H1 (cell line): ENCODE results near the gene VWCE. TPM values are rescaled to one million over a fixed set of nuclear protein-coding genes. Genes with fewer than 3 reads are reported as not detected.

Experiments
- CTCF ChIA-PET: fragments of 300-600 bp; sonication (Branson Sonifier 250); formaldehyde crosslinking; loops from one replicate; lab custom pipeline; 2021; ENCODE audit not compliant: partially characterized antibody; lab: Charles Lee
- POLR2A ChIA-PET: fragments of 300-600 bp; sonication (Branson Sonifier 250); formaldehyde crosslinking; loops from one replicate; lab custom pipeline; 2021; ENCODE audit warnings: inconsistent platforms; ENCODE audit not compliant: partially characterized antibody; lab: Charles Lee
- DNase-seq, 2 experiments: peaks; one replicate each; pipeline versions ENCODE4 v3.0.0 to v3.0.0-alpha.2; 2010 to 2022; ENCODE audit warnings: low spot score in 2 of 2, low read depth in 1 of 2, mixed read lengths in 1 of 2
- FAIRE-seq: peaks from 2 replicates; lab custom pipeline; 2011; peaks lifted over from hg19 to GRCh38; lab: Jason Lieb, UNC
- H2AFZ ChIP-seq: 2 replicates; pipeline ENCODE4 v1.8.1; 2012; ENCODE audit warnings: low read length, inconsistent platforms
- H2AK5ac ChIP-seq: 2 replicates; pipeline ENCODE4 v1.6.1; 2013; ENCODE audit warnings: low read depth, low read length
- H2BK120ac ChIP-seq: replicated peaks from 2 replicates; pipeline ENCODE3; 2013; ENCODE audit warnings: low read depth, low read length, inconsistent platforms
- H2BK12ac ChIP-seq: 2 replicates; pipeline ENCODE4 v1.6.1; 2013; ENCODE audit warnings: low read depth, low read length
- H2BK15ac ChIP-seq: 2 replicates; pipeline ENCODE4 v1.6.1; 2013; ENCODE audit warnings: low read length
- H2BK20ac ChIP-seq: 2 replicates; pipeline ENCODE4 v1.6.1; 2013; ENCODE audit warnings: low read length
- H2BK5ac ChIP-seq: 2 replicates; pipeline ENCODE4 v1.6.1; 2013; ENCODE audit warnings: low read depth, low read length
- H3K14ac ChIP-seq: 2 replicates; pipeline ENCODE4 v1.6.1; 2013; ENCODE audit warnings: inconsistent platforms; ENCODE audit not compliant: insufficient read length
- H3K18ac ChIP-seq: 2 replicates; pipeline ENCODE4 v1.6.1; 2013; ENCODE audit warnings: low read length; ENCODE audit errors: extremely low read depth
- H3K23ac ChIP-seq: 2 replicates; pipeline ENCODE4 v1.6.1; 2013; ENCODE audit warnings: inconsistent platforms; ENCODE audit not compliant: insufficient read length
- H3K23me2 ChIP-seq: 2 replicates; pipeline ENCODE4 v1.6.1; 2013; ENCODE audit warnings: low read depth, low read length
- H3K27ac ChIP-seq: 2 replicates; pipeline ENCODE4 v1.6.1; 2011; ENCODE audit warnings: low read depth, low read length, inconsistent platforms
- H3K27me3 ChIP-seq, 4 experiments: replicated peaks in 1 of 4; 1 replicate in 1 of 4; 2 replicates in 3 of 4; pipeline versions ENCODE4 v1.6.1 to v1.8.1; 2011 to 2013; ENCODE audit warnings: low read length in 3 of 4, mild to moderate bottlenecking in 3 of 4, inconsistent platforms in 2 of 4, mixed read lengths in 2 of 4, moderate library complexity in 1 of 4; ENCODE audit not compliant: control insufficient read depth in 3 of 4, insufficient read depth in 3 of 4; ENCODE audit errors: extremely low read depth in 1 of 4
- H3K36me3 ChIP-seq, 4 experiments: 2 replicates each; pipeline versions ENCODE4 v1.6.1 to v1.8.1; 2011 to 2013; ENCODE audit warnings: mild to moderate bottlenecking in 4 of 4, low read length in 3 of 4, moderate library complexity in 2 of 4, control low read depth in 1 of 4, inconsistent platforms in 1 of 4; ENCODE audit not compliant: insufficient read depth in 4 of 4, control insufficient read depth in 2 of 4
- H3K4ac ChIP-seq: replicated peaks from 2 replicates; pipeline ENCODE3; 2013; ENCODE audit warnings: low read length, low read depth, mixed read lengths, inconsistent platforms; ENCODE audit not compliant: insufficient read length
- H3K4me1 ChIP-seq, 4 experiments: replicated peaks in 1 of 4; 1 replicate in 1 of 4; 2 replicates in 3 of 4; pipeline versions ENCODE4 v1.6.1 to v1.8.1; 2011 to 2013; ENCODE audit warnings: low read length in 3 of 4, inconsistent platforms in 2 of 4, mixed read lengths in 1 of 4; ENCODE audit not compliant: insufficient read depth in 4 of 4, control insufficient read depth in 3 of 4
- H3K4me2 ChIP-seq, 2 experiments: 2 replicates each; pipeline versions ENCODE4 v1.6.1 to v1.8.1; 2011 to 2013; ENCODE audit warnings: low read depth in 2 of 2, low read length in 2 of 2, control low read depth in 1 of 2, inconsistent platforms in 1 of 2, mild to moderate bottlenecking in 1 of 2; ENCODE audit not compliant: insufficient read depth in 1 of 2
- H3K4me3 ChIP-seq, 4 experiments: fragments of 200-600, 300-600 bp in 1 of 4; sonication (generic), shearing (Covaris generic), sonication (Bioruptor Twin) in 1 of 4; 2 replicates each; pipeline versions ENCODE4 v1.5.1 to v1.8.1; 2011 to 2016; ENCODE audit warnings: low read length in 4 of 4, low read depth in 3 of 4, control low read depth in 2 of 4, inconsistent platforms in 2 of 4, mild to moderate bottlenecking in 2 of 4, mixed read lengths in 1 of 4, moderate library complexity in 1 of 4; ENCODE audit not compliant: insufficient read depth in 2 of 4; ENCODE audit errors: extremely low read depth in 1 of 4
- H3K56ac ChIP-seq: replicated peaks from 2 replicates; pipeline ENCODE3; 2013; ENCODE audit warnings: low read depth, mild to moderate bottlenecking, mixed read lengths, low read length, inconsistent platforms; ENCODE audit not compliant: insufficient read length
- H3K79me1 ChIP-seq: 2 replicates; pipeline ENCODE4 v1.6.1; 2013; ENCODE audit warnings: low read depth, low read length, control low read depth
- H3K79me2 ChIP-seq, 2 experiments: 2 replicates each; pipeline versions ENCODE4 v1.6.1 to v1.8.1; 2012 to 2013; ENCODE audit warnings: low read length in 2 of 2, mild to moderate bottlenecking in 2 of 2, inconsistent platforms in 1 of 2; ENCODE audit not compliant: insufficient read depth in 2 of 2, control insufficient read depth in 1 of 2
- H3K9ac ChIP-seq, 4 experiments: replicated peaks in 1 of 4; 1 replicate in 1 of 4; 2 replicates in 3 of 4; pipeline versions ENCODE4 v1.6.1 to v1.8.1; 2011 to 2013; ENCODE audit warnings: low read depth in 3 of 4, low read length in 3 of 4, control low read depth in 2 of 4, mild to moderate bottlenecking in 2 of 4, moderate library complexity in 2 of 4, inconsistent platforms in 1 of 4; ENCODE audit errors: extremely low read depth in 1 of 4
- H3K9me3 ChIP-seq, 2 experiments: 2 replicates each; pipeline versions ENCODE4 v1.6.1 to v1.8.1; 2012 to 2013; ENCODE audit warnings: mild to moderate bottlenecking in 2 of 2, moderate library complexity in 2 of 2, control low read depth in 1 of 2, inconsistent platforms in 1 of 2, low read depth in 1 of 2, low read length in 1 of 2, mixed read lengths in 1 of 2; ENCODE audit not compliant: insufficient read depth in 2 of 2
- H4K20me1 ChIP-seq, 2 experiments: replicated peaks in 1 of 2; 2 replicates each; pipeline versions ENCODE3 to v1.8.1; 2011 to 2013; ENCODE audit warnings: inconsistent platforms in 2 of 2, low read length in 2 of 2, mild to moderate bottlenecking in 1 of 2; ENCODE audit not compliant: insufficient read depth in 2 of 2, control insufficient read depth in 1 of 2
- H4K5ac ChIP-seq: 2 replicates; pipeline ENCODE4 v1.6.1; 2013; ENCODE audit warnings: low read length, low read depth, mixed read lengths, inconsistent platforms; ENCODE audit not compliant: insufficient read length
- H4K8ac ChIP-seq: 2 replicates; pipeline ENCODE4 v1.8.0; 2013; ENCODE audit warnings: mild to moderate bottlenecking, moderate library complexity, low read length, inconsistent platforms; ENCODE audit not compliant: insufficient read depth; ENCODE audit errors: extremely low read depth
- H4K91ac ChIP-seq: replicated peaks from 2 replicates; pipeline ENCODE3; 2013; ENCODE audit warnings: low read length, mixed read lengths, inconsistent platforms; ENCODE audit not compliant: insufficient read length
- CBX8 ChIP-seq: fragments of 300-800, 300-1000 bp; sonication (generic); IDR thresholded peaks from 2 replicates; pipeline ENCODE4 v1.7.1; 2016; ENCODE audit warnings: low read depth, low read length, borderline replicate concordance
- POLR2A ChIP-seq, 2 experiments: IDR thresholded peaks; 1 replicate in 1 of 2; 2 replicates in 1 of 2; pipeline ENCODE4 v1.6.1; 2011; ENCODE audit warnings: low read depth in 2 of 2, low read length in 2 of 2, mild to moderate bottlenecking in 2 of 2; ENCODE audit errors: control extremely low read depth in 1 of 2
- POLR2AphosphoS5 ChIP-seq: IDR thresholded peaks from 2 replicates; pipeline ENCODE4 v1.6.1; 2011; ENCODE audit warnings: low read depth, low read length
- SRF ChIP-seq: IDR thresholded peaks from 2 replicates; pipeline ENCODE4 v1.6.1; 2011; ENCODE audit warnings: mild to moderate bottlenecking, low read depth, low read length, moderate library complexity
- WGBS, 2 experiments: shearing (Covaris generic) in 1 of 2; methylation state at CpG; one replicate each; pipeline versions ENCODE4 v1.1.6 to v1.1.7; 2013 to 2015; ENCODE audit warnings: low lambda C conversion rate in 2 of 2, mixed read lengths in 2 of 2, inconsistent platforms in 1 of 2, low coverage in 1 of 2, missing lambda C conversion rate in 1 of 2; ENCODE audit not compliant: insufficient replicate concordance in 2 of 2, insufficient coverage in 1 of 2, insufficient read length in 1 of 2; ENCODE audit errors: extremely low coverage in 1 of 2, missing lambda C conversion rate in 1 of 2; 5-methylcytosine and 5-hydroxymethylcytosine counted together
- polyA plus RNA-seq, 7 experiments: library from polyadenylated mRNA; depleted of rRNA in 3 of 7; stranded (reverse) in 5 of 7; unstranded in 2 of 7; fragments of >200 nt in 5 of 7; fragments of 200-250 nt in 2 of 7; gene quantifications; 1 replicate in 5 of 7; 2 replicates in 1 of 7; 4 replicates in 1 of 7; pipeline versions ENCODE4 v1.2.1 to v1.2.3, GENCODE V29; 2011 to 2013; ENCODE audit warnings: missing spikeins in 2 of 7, mixed read lengths in 2 of 7
- total RNA-seq: library from RNA; stranded (reverse); fragmentation: NEBNext Ultra II Directional; extraction: Animal tissue kit (Norgen Biotek cat#: 25700); gene quantifications from 2 replicates; pipeline ENCODE4 v1.2.1, GENCODE V29; 2021

VWCE gene
- total and polyA plus RNA-seq, 2 of the 8 experiments (the other 6 are each of a cell fraction or from before 2014, with no cell fraction given) = 9.5 to 12.3 TPM

DNA sequence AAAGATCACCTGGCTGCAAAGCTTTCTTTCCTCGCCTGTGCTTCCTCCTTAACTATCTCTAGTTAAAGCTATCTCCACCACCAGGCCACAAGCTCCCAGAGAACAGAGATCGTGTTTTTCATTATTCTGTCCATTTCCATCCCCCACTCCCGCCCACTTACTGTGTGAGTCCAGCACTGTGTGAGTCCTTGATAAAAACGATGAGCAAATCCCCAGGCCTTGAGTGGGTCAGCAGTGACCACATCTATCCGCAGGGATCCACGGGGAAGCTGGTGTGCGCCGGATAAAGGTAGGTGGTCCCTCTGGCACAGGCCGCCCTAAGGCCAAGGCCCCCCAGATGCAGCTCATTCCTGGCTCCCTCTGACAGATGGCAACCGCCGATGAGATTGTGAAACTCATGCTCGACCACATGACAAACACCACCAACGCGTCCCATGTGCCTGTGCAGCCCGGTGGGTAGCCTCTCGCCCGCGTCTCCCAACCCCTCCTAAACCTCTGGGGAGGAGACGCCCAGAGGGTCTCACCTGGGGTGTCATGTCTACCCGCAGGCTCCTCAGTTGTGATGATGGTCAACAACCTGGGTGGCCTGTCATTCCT, 47.2 kb upstream of the VWCE start:
- Histone ChIP-seq H3K23ac (no peak overlapping the region), H4K91ac (no peak overlapping the region), H3K4ac (no peak overlapping the region), H4K8ac (no peak overlapping the region; the same call in 1 of the 2 replicates), H3K14ac (no peak overlapping the region), H3K27me3 (no peaks in the 10 kb centered on the region), H3K79me1 (no peaks in the 10 kb centered on the region), H4K5ac (no peak overlapping the region), H2BK20ac (no peak overlapping the region), H3K18ac (no peak overlapping the region), H3K79me2 (no peaks in the 10 kb centered on the region), H2AFZ (no peak overlapping the region), H3K4me2 (no peak overlapping the region), H2BK120ac (no peak overlapping the region), H3K23me2 (no peaks in the 10 kb centered on the region), H2AK5ac (no peak overlapping the region), H3K4me1 (no peaks in the 10 kb centered on the region), H3K27ac (no peak overlapping the region), H2BK12ac (no peak overlapping the region), H3K56ac (no peak overlapping the region), H3K4me3 (no peak overlapping the region), H2BK15ac (no peak overlapping the region), H3K36me3 (peaks cover 0 to 13% (median 4%) of the 10 kb centered on the region in 4 experiments; a peak in 4 of 8 replicates), H3K9ac (no peak overlapping the region), H3K9me3 (no peaks in the 10 kb centered on the region), H2BK5ac (no peak overlapping the region), H4K20me1 (no peaks in the 10 kb centered on the region)
- CTCF ChIA-PET = interaction anchor here (1.6 to 10.1 kb wide), 2 partner anchors 20 to 43 kb away, joined by 11 to 255 read pairs; partner anchors contain the start of genes CYB561A3 and TMEM138
- no peak for FAIRE-seq
- POLR2A ChIA-PET = interaction anchor here (0.7 to 39.7 kb wide), 5 partner anchors 9 to 111 kb away, joined by 3 to 1106 read pairs (median 3); partner anchors contain the start of genes CYB561A3, TKFC and TMEM138
- no peak for DNase-seq
- TF ChIP-seq POLR2A (IDR thresholded peaks at IDR 0.05; ENCODE audit: control extremely low read depth in 1 of 2, low read depth in 2 of 2, low read length in 2 of 2) (no peak), CBX8 (no peak), SRF (no peak), POLR2AphosphoS5 (no peak)
- WGBS, 2 experiments = 92% methylated on average over 20 of the region's 20 CpGs; no CpG with 5 or more reads in 1 of the 2 experiments
